ENCODE measurements around the gene ASIC5.

- no peak for TF ChIP-seq CTCF (IDR thresholded peaks at IDR 0.05)
- TF ChIP-seq POLR2A (IDR thresholded peaks at IDR 0.05), result no peak
Observed at GRCh38 chr4:155901013-155901412, 34.9 kb upstream of the ASIC5 start.
